HG03354 (cell line): ENCODE measurements around the gene C15orf62.

ENCODE experiments used
- ATAC-seq: cut with Tn5 transposase; IDR thresholded peaks from one replicate; pipeline ENCODE4 v1.9.1; 2021; ENCODE audit warnings: mild to moderate bottlenecking; ENCODE audit not compliant: unreplicated experiment, poor library complexity, severe bottlenecking

Gene C15orf62

GRCh38 chr15:40775007-40775406 lies 5.2 kb downstream of the C15orf62 start:
- no peak for ATAC-seq

DNA sequence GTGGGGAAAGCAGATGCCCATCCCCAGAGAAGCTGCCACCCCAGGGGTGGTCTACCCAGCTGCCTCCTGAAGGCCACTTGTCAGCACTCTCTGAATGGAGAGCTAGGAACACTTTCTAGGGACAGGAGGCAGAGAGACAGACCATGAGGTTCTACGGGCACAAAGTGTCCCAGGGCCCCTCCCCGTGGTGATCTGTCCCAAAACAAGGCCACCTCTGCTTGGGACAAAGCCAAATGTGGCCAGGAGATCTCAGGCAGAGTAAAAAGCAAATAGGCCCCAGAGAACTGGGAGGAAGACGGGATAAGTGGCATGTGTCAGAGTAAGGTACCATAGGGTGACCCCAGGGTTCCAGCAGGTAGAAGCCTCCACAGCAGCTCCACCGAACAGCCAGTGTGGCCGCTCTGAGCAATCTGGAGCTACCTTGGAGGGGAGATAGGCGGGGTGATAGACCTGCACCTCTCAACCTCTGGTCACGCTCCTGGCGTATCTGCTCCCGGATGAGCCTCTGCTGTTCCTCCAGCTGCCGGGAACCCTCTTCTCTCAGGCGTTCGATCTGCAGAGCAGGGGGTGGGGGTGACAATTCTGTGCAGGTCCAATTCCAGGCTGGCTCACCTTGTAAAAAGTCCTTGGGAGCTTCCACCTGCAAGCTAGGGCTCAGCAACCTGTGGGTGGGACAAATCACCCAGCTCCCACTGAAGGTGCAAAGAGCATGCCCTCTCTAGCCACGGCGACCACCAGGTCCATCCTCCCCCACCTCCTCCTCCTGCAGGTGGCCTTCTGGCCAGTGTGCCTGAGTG lies 6.2 kb downstream of the C15orf62 start:
- no peak for ATAC-seq

GRCh38 chr15:40776537-40777141 lies 6.9 kb downstream of the C15orf62 start:
- no peak for ATAC-seq

- ATAC-seq = peak; percentile 81
These were observed 12.9 kb downstream of the C15orf62 start for GRCh38 chr15:40782609-40783227.

DNA sequence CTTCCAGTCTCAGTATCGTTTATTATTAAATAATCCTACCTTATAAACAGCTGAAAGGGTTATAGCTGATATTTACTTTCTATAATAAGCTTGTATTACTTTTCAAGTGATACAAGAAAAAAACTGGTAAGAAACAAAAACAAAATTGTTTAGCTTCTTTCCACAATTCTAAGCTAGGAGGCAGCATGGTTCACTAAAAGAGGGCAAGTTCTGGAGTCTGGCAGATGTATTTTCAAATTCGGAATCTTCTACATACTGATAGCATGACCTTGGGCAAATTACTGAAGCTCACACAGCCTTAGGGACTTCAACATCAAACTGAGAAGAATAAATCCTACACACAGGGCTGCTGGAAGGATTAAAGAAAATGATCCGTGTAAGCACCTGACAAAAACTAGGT lies 15.4 kb downstream of the C15orf62 start:
- ATAC-seq = no peak

- no peak for ATAC-seq
These were observed 16.0 kb downstream of the C15orf62 start for GRCh38 chr15:40785814-40786213.

DNA sequence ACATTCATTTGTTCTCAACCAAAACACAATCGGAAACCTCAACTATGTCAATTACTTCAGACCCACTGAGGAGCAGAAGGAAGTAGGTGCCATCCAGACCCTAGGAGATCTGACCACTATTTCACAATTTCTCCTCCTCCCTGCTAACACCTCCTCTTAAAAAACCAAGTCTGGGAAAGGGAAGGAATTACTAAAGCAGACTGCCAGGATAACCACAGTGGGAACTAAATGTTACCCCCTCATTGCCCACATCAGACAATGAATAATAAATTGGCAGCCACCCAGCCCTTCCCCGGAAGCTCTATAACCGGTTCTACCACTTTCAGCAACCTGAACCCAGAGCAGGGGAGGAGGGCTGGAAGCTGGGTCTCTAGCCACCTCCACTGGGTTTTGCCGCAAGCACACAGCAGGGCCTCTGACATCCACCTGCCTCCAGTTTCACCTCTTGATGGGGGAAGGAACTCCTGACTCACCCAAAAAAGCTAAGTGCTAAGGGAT lies 17.6 kb downstream of the C15orf62 start:
- no peak for ATAC-seq

DNA sequence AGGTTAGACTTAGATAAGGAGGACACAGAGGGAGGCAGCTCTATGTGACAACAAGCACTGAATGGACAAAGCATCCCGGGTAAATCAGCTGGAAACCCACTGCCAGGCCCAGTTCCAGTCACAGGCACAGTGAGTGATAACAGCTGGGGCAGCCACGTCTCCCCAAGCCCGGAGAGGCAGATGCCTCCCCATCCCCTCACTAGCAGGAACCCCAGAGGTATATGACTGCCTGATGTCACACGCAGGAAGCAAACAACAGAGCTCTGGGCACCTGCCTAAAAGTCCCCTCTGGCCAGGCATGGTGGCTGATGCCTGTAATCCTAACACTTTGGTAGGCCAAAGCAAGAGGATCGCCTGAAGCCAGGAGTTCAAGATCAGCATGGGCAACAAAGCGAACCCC lies 18.2 kb downstream of the C15orf62 start:
- no peak for ATAC-seq

DNA sequence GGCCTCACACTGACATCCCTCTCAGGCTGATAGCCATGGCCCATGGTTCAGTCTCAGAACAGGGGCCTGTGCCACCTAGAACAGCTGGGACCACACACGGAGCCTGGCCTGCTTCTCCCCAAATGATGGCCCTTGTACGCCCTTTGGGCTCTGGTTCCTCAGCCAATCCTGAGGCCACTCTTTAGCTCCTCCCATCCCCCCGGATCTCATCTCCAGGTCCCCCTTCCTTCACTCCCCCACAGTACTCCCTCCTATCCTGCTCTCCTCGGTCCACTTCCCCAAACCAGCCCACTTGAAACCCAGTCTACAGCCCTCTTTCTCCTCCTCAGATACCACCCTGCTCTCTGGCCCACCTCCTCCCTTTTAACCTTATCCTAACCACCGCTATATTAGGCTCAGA lies 19.3 kb downstream of the C15orf62 start:
- ATAC-seq = no peak

DNA sequence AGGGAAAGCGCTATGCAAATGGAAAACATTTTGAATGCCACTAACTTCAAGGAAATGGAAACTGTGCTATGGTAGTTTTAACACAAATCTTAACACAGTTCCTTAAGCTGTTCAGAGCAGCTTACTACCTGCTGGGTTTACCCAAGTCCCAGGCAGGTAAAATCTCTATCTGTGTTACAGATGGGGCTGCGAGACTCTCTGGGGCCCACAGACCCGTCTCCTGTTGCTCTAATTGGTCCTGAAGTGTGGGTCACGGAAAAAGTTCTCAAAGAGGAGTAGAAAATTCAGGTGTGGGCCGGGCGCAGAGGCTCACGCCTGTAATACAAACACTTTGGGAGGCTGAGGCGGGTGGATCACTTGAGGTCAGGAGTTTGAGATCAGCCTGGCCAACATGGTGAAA lies 20.2 kb downstream of the C15orf62 start:
- ATAC-seq = no peak

- no peak for ATAC-seq
These were observed 20.9 kb downstream of the C15orf62 start for GRCh38 chr15:40790718-40791117.

- ATAC-seq = no peak
These were observed 22.6 kb downstream of the C15orf62 start for GRCh38 chr15:40792394-40792793.

- ATAC-seq = no peak
These were observed 23.6 kb downstream of the C15orf62 start for GRCh38 chr15:40793216-40793989.

DNA sequence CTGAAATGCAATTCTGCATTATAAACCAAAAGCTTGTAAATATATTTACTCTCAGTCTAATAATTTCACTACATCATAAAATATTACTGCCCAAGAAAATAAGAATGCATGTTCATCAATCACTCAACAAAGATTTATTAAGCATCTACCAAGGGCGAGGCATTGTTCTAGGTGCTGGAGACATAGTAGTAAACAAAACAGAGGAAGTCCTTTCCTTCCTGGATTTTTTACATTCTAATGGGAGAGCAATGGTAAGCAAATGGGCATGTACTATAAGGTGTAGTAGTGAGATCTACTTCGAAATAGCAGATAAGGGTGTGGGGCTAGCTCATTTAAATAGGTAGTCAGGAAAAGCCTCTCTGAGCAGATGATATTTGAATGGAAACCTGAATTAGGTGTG lies 26.3 kb downstream of the C15orf62 start:
- no peak for ATAC-seq

DNA sequence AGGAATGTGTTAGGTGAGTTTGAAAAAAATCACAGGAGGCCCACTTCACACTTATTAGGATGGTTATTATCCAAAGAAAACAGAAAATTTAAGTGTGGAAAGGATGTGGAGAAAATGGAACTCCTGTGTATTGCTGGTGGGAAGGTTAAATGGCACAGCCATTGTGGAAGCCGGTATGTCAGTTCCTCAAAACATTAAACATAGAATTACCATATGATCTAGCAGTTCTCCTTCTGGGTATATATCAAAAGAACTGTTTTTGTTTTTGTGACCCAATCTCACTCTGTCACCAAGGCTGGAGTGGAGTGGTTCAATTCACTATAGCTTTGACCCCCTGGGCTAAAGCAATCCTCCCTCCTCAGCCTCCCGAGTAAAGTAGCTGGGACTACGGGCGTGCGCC lies 26.7 kb downstream of the C15orf62 start:
- ATAC-seq = no peak

DNA sequence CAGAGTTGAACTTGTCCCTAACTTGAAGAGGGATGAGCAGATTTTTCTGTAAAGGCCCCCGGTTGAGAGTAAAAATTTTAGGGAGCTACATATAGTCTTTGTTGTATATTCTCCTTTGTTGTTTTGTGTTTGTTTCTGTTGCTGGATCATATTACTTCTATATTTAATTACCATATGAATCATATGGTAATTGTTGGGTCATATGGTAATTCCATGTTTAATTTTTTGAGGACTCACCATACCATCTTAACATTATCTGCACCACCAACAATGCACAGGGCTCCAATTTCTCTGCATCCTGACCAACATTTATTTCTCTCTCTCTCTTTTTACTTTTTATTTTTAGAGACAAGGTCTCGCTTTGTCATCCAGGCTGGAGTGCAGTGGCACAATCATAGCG lies 29.7 kb downstream of the C15orf62 start:
- ATAC-seq = no peak

GRCh38 chr15:40803076-40803475 lies 33.3 kb downstream of the C15orf62 start:
- ATAC-seq = no peak

DNA sequence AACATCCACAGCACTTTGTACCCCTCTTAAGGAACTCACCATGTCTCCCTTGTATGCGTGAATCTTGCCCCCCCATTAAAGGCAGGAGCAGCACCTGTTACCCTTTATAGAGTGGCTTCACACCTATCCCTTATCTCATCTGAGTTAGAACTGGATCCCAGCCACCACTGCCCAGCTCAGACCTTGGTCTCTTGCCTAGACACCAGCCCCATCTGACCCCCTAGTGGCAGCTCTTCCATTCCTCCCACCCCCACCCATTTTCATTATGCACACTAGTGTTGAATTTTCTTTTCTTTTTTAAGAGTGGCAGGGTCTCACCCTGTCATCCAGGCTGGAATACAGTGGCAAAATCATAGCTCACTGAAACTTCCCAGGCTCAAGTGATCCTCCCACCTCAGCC lies 33.9 kb downstream of the C15orf62 start:
- no peak for ATAC-seq

- ATAC-seq = no peak
These were observed 36.9 kb downstream of the C15orf62 start for GRCh38 chr15:40806672-40807027.
